NCI-H345 treated with DMSO at 0.1 percent for 48 hours (cell line): Measurements from ENCODE around the gene PPP1R12C.
"Not testable (repeated sequence)": the region's sequence is repeated elsewhere in the genome, so short reads cannot be mapped to it uniquely, and the experiment has no call there.

Experiments
- DNase-seq: peaks from one replicate; lab custom pipeline; 2025; ENCODE audit not compliant: unreplicated experiment; lab: John Stamatoyannopoulos, UW

PPP1R12C gene

DNA sequence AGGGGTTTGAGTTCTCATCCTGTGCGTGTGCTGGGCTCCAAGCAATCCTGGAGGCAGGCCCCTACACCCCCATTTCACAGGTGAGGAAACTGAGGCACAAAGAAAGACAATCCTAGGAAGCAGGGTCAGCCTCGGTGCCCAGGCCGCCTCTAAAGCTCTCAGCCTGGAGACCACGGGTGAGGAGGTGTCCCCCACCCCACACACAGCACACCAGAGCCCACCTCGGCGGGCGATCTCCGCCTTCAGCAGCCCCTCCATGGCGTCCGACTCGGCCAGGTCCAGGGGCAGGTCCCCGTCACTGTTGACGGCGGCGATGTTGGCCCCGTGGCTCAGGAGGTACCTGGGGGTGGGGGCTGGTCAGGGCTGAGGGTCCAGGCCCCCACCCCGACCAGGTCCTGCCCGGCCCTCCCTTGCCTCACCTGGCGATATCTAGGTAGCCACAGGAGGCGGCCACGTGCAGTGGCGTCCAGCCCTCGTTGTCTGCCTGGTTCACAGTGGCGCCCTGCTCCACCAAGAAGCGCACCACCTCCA lies 5.1 kb downstream of the PPP1R12C start:
- no peak for DNase-seq

DNA sequence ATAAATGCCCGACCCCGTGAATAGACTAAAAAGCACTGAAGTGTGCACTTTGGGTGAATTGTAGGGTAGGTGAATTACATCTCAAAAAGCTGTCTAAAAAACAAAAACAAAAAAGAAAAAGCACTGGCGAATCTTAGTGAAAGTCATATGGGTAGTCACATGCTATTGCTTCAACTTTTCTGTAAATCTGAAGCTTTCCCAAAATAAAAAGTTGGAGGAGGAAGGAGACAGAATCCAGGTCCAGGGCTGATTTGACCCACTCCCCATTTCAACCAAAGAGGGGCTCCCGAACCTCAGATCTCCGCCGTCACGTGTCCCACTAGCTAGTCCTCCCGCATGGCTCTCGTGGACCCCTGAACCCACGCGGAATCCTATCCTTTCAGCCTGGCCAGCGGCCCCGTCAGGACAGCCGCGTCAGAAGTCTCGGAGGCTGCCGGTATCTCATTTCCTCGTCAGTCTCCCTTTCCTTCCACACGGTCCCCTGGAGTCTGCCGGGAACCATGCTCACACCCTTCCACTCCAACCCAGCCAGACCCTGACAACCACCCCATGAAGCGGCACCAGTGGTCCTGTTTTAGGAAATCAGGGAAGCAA lies 6.1 kb downstream of the PPP1R12C start:
- no peak for DNase-seq

DNA sequence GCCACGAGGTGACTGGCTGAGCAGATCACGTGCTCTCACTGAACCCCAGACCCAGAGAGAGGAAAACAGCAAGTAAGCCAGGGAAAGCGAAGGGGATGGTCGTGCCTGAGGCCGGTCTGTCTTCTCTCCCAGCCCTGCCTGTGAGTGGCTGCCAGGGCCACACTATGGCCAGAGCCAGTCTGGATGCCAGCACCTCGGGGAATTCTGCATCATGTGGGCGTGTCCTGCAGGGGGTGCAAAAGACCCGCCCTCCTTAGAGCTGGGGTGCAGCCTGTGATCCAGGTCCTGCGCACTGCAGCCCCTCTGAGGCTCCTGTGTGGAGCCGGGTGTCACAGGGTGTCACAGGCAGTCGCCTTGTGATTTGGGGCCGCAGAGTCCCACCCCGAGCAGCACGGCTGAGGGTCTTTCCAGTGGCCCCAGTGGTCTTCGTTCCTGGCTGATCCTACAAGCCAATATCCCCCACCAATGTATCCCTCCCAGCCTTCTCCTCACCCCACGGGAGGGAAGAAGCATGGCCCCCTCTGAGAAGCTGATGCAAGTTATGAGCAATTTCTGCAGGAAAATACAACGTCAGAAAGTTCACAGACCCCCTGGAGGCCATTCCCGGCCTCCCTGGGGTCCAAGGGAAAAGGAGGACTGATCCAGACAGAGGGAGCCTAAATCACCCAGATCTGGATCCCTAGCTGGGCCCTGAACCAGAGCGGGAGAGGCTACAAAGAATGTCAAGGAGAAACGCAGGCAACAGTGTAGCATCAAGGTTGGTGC lies 7.7 kb downstream of the PPP1R12C start:
- no peak for DNase-seq

- DNase-seq, result not testable (repeated sequence)
Observed at GRCh38 chr19:55107252-55107651, 10.2 kb downstream of the PPP1R12C start.

DNA sequence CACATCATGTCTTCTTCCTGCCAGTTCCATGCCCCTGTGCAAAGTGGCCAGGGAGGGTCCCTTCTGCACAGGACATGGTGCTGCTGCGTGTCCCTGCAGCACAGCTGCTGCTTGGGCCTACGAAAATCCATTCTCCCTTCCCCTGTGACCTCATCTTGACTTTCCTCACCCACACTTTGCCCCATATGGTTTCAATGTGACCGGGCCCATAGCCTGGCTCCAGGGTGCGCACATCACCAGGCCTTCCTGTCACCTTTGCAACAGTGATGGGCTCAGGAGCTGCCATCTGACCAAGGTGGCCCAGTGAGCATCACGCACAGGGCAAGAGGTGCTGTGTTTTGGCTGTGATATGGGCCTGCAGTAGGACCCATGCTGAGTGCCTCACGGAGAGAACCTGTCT lies 10.8 kb downstream of the PPP1R12C start:
- no peak for DNase-seq

DNA sequence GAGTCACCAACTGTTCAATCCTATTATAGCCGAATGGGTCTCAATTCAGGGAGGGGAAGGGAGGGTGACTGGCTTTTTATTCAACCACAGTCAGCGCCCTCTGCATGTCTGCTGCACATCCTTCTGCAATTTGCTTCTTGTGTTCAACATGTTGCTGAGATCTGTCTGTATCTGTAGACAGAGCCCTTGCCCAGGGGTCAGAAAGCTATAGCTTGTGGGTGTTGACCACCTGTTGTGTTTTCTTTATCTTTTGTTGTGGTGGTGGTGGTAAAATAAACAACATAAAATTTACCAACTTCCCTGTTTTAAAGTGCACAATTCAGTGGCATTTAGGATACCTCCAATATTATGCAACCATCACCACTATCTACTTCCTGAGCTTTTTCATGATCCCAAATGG lies 12.2 kb downstream of the PPP1R12C start:
- DNase-seq, result no peak

DNA sequence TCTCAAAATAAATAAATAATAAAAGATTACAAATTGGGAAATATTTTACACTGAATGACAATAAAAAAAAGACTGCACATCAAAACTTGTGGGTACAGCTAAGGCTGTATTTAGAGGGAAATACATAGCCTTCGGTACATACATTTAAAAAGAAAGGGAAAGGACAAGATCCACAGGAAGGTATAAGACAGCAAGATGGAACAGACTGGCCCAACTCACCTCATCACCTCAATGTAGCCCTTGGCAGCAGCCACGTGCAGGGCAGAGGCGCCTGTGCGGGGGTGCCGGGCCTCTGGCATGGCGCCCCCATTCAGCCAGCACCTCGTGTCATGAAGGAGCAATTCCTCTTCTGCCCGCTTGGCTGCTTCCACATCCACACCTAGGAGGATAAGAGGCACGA lies 14.2 kb downstream of the PPP1R12C start:
- DNase-seq, result no peak

GRCh38 chr19:55101261-55101660 lies 16.2 kb downstream of the PPP1R12C start:
- no peak for DNase-seq

- DNase-seq, result no peak
Observed at GRCh38 chr19:55099557-55100506, 17.6 kb downstream of the PPP1R12C start.

- DNase-seq, result no peak
Observed at GRCh38 chr19:55098716-55099556, 18.5 kb downstream of the PPP1R12C start.

- DNase-seq, result no peak
Observed at GRCh38 chr19:55097864-55098715, 19.3 kb downstream of the PPP1R12C start.

- DNase-seq, result no peak
Observed at GRCh38 chr19:55096061-55096701, 21.3 kb downstream of the PPP1R12C start.

DNA sequence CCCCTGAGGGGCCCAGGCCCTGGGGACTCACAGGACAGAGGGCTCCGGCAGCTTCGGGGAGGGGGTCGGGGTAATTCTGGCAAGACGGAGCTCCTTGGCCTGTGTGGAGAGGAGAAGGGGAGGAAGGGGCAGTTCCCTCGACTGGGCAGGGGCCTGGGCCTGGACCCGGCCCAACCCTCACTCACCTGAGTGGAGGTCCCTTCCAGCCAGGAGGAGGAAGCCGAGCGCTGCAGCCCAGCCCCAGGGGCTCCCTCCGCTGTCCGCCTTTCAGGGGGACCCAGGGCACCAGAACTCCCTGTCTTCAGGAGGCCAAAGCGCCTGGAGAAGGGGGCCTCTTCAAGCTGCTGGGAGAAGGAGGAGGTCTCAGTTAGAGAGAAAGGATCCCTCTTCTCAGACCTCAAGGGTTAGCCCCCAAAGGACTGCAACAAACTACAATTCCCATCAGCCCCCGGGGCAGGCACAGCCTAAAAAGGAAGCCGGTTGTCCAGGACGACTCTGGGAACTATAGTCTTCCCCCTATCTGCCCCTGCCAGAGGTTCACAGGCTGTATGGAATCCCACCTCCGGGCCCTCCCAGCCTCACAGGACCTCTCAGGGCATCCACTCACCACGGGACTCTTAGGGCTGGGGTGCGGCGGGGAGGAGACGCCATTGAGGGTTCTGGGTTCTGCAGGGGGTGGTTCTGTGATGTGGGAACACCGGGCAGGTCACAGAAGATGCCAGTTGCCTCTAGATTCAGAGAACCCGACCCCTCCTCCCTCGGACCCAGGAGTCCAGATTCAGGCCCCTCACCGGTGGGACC lies 22.0 kb downstream of the PPP1R12C start:
- DNase-seq, result no peak

DNA sequence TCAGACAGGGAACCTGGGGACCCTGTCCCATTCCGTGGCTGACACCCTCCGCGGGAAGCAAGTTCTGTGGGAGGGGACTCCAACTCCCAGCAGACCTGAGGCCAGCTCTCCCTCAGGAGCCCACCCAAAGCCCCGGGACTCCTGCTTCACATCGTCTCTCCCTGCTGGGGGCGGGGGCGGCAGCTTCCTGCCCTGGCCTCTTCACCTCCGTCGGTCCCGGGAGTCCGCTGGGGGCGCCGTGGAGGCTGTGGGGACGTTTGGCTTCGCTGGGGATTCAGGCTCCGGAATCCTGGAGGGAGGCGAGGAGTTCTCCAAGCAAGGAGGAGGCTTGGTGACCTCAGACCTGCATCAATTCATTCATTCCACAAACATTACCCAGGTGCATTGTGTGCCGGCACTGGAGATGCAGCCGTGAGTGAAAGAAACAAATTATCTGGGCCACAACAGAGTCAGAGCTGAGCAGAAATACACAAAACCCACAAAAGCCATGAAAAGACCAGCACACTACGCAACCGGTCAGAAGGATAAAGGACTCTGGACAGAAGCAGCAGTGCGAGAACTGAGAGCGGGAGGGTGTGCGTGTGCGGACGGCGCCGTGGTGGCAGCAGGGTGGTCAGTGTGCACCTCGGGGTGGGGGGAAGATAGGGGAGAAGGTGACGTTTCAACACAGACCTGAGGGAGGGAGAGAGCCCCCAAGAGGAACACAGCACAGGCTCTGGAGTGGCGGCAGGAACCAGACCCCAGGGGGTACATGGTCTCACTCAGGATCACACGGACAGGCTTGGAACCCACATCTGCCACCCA lies 22.8 kb downstream of the PPP1R12C start:
- no peak for DNase-seq

GRCh38 chr19:55092423-55093318 lies 24.8 kb downstream of the PPP1R12C start:
- DNase-seq, result no peak

DNA sequence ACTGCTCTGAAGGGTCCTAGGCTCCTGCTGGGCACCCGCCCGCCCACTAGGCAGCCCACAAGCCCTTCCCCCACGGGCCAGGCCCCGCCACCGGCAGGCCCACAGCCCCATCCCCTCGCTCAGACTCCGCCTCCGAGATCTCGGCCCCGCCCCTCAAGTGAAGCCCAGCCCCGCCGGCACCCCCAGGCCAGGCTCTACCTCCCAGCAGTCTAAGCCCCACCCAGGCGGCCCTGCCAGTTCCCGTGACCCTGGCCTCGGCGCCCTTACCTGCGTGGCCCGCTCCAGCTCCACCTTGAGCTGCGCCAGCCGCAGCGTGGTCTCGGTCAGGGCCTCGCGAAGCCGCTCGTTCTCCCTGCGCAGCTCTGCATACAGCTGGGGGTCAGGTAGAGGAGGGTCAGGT lies 25.5 kb downstream of the PPP1R12C start:
- no peak for DNase-seq
